A673 (cell line): ENCODE measurements around the gene UBASH3B. TPM values are rescaled to one million over a fixed set of nuclear protein-coding genes. Genes with fewer than 3 reads are reported as not detected.

Experiments
- BruUV-seq: library from RNA; stranded (reverse); fragments of 400-500 nt; replicated peaks from 2 replicates; lab custom pipeline; 2021; lab: Mats Ljungman, UMichigan
- CTCF ChIA-PET: fragments of 300-600 bp; sonication (Branson Sonifier 250); formaldehyde crosslinking; loops from one replicate; lab custom pipeline; 2022; ENCODE audit warnings: antibody characterized with exemption; lab: Charles Lee
- POLR2A ChIA-PET: fragments of 300-600 bp; sonication (Branson Sonifier 250); formaldehyde crosslinking; loops from one replicate; lab custom pipeline; 2022; ENCODE audit warnings: antibody characterized with exemption; ENCODE audit not compliant: low non-redundant PET; lab: Charles Lee
- DNase-seq: peaks from one replicate; pipeline ENCODE4 v3.0.0-alpha.2; 2015; ENCODE audit warnings: low spot score
- H3K27ac ChIP-seq: fragments of 200-600 bp; sonication (generic); 2 replicates; pipeline ENCODE4 v1.5.1; 2016; ENCODE audit warnings: mixed run types, low read depth, mild to moderate bottlenecking, mixed read lengths, antibody characterized with exemption, low read length; ENCODE audit not compliant: poor library complexity, severe bottlenecking
- H3K27me3 ChIP-seq: fragments of 200-600 bp; sonication (generic); replicated peaks from 2 replicates; pipeline ENCODE4 v1.6.1; 2017; ENCODE audit warnings: mixed run types, low read depth, mild to moderate bottlenecking, mixed read lengths, antibody characterized with exemption, low read length; ENCODE audit not compliant: insufficient read depth, poor library complexity
- H3K36me3 ChIP-seq: fragments of 200-600 bp; sonication (generic); 2 replicates; pipeline ENCODE4 v1.6.1; 2016; ENCODE audit warnings: mixed run types, mild to moderate bottlenecking, mixed read lengths, antibody characterized with exemption, low read length; ENCODE audit not compliant: insufficient read depth, poor library complexity, severe bottlenecking
- H3K4me1 ChIP-seq: fragments of 200-600 bp; sonication (generic); 2 replicates; pipeline ENCODE4 v1.6.1; 2017; ENCODE audit warnings: mixed run types, mild to moderate bottlenecking, mixed read lengths, antibody characterized with exemption, low read length; ENCODE audit not compliant: insufficient read depth, poor library complexity, severe bottlenecking
- H3K4me3 ChIP-seq: fragments of 200-600 bp; sonication (generic); 2 replicates; pipeline ENCODE4 v1.5.1; 2016; ENCODE audit warnings: low read depth, mixed run types, mild to moderate bottlenecking, mixed read lengths, low read length; ENCODE audit not compliant: poor library complexity, severe bottlenecking
- H3K9me3 ChIP-seq: fragments of 200-600 bp; sonication (generic); 2 replicates; pipeline ENCODE4 v1.6.1; 2016; ENCODE audit warnings: mixed run types, low read depth, mild to moderate bottlenecking, mixed read lengths, antibody characterized with exemption, low read length; ENCODE audit not compliant: poor library complexity, severe bottlenecking
- CTCF ChIP-seq: fragments of 300-800, 200-600 bp; sonication (generic); conservative IDR thresholded peaks from 2 replicates; pipeline ENCODE4 v1.5.1; 2017; ENCODE audit warnings: low read depth, mild to moderate bottlenecking, antibody characterized with exemption, low read length, moderate library complexity, mixed read lengths
- EZH2 ChIP-seq: fragments of 200-600 bp; sonication (generic); IDR thresholded peaks from 2 replicates; pipeline ENCODE4 v1.6.1; 2017; ENCODE audit warnings: borderline replicate concordance, low read depth, mild to moderate bottlenecking, mixed read lengths, antibody characterized with exemption, low read length; ENCODE audit not compliant: poor library complexity, severe bottlenecking
- intact Hi-C: fragments of 100-400 bp; cut with micrococcal nuclease; formaldehyde crosslinking; loops from one replicate; pipeline ENCODE4 v1.10.0; 2022; ENCODE audit not compliant: unreplicated experiment
- total RNA-seq: library from RNA; stranded (reverse); gene quantifications from 2 replicates; pipeline ENCODE4 v1.2.3, GENCODE V29; 2021

Gene UBASH3B
- total RNA-seq, 1 experiment from 2014 or later = 15.3 TPM

DNA sequence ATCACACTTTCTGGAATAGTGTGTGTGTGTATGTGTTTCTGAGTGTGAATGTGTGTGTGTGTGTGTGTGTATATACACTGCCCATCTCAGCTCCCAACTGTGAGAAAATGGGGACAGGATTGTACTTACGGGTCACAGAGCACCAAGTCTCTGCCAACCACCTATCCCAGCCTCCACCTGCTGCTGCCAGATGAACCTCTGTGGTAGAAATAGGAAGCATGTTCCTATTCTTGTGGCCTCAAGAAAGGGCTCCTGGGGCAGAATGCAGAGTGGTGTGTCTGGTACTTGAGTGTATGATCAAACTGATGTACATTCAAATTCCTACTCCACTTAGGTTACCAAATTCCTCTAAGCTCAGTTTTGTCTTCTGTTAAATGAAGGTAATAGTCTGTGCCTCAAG is 14.6 kb downstream of the UBASH3B start:
- DNase-seq = no peak
- intact Hi-C loops = no loop called here
- Histone ChIP-seq H3K9me3 (peaks cover 4% of the 10 kb centered on the region), H3K27ac (no peak overlapping the region), H3K4me3 (no peak overlapping the region), H3K27me3 (no peaks in the 10 kb centered on the region), H3K4me1 (peaks cover 21% of the 10 kb centered on the region), H3K36me3 (no peaks in the 10 kb centered on the region)
- BruUV-seq = no TSS peak
- TF ChIP-seq CTCF (no peak), EZH2 (no peak)
- POLR2A ChIA-PET = no interaction called here
- CTCF ChIA-PET = no interaction called here

GRCh38 chr11:122671400-122671891 is 15.9 kb downstream of the UBASH3B start:
- H3K27me3 ChIP-seq = no peaks in the 10 kb centered on the region
- peaks cover 21% of the 10 kb centered on the region for H3K4me1 ChIP-seq
- H3K9me3 ChIP-seq = peaks cover 4% of the 10 kb centered on the region
- intact Hi-C loops = no loop called here
- H3K27ac ChIP-seq = no peak overlapping the region
- H3K4me3 ChIP-seq = no peak overlapping the region
- DNase-seq = no peak
- ChIA-PET POLR2A (no interaction called here), CTCF (no interaction called here)
- no peak for TF ChIP-seq CTCF
- TF ChIP-seq EZH2 = no peak
- H3K36me3 ChIP-seq = no peaks in the 10 kb centered on the region
- no TSS peak for BruUV-seq

DNA sequence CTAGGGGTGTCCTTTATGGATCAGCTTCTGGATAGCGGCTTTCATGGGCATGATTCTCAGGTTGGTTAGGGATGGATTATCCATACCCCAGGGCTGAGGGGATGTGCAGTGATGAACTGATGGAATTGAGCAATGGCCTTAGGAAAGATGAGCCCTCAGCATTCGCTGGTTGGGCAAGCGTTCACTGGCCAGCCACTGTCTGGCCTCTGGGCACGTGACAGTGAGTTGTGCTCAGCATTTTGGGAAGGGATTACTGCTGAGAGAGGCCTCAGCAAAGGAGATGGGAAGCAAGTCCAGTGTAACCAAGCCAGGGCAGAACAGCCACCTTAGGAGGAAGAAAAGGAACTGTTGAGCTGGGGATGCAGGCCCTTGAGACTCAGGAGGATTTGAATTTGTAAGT is 17.4 kb downstream of the UBASH3B start:
- DNase-seq = no peak
- H3K27me3 ChIP-seq = no peaks in the 10 kb centered on the region
- intact Hi-C loops = no loop called here
- H3K27ac ChIP-seq = no peak overlapping the region
- H3K9me3 ChIP-seq = peaks cover 4% of the 10 kb centered on the region
- POLR2A ChIA-PET = no interaction called here
- no peak for TF ChIP-seq CTCF
- TF ChIP-seq EZH2 = no peak
- BruUV-seq = no TSS peak
- no peak overlapping the region for H3K4me3 ChIP-seq
- no peaks in the 10 kb centered on the region for H3K36me3 ChIP-seq
- H3K4me1 ChIP-seq = peaks cover 15% of the 10 kb centered on the region
- CTCF ChIA-PET = no interaction called here
